Astrocyte (in vitro differentiated cells and primary cell): ENCODE measurements around the gene MDFIC. TPM values are rescaled to one million over a fixed set of nuclear protein-coding genes. Genes with fewer than 3 reads are reported as not detected.

ENCODE experiments used
- DNase-seq: peaks from one replicate; pipeline ENCODE4 v3.0.0-alpha.2; 2010; ENCODE audit warnings: low read depth
- FAIRE-seq: peaks from 2 replicates; lab custom pipeline; 2011; peaks lifted over from hg19 to GRCh38; lab: Jason Lieb, UNC
- H2AFZ ChIP-seq: 2 replicates; pipeline ENCODE4 v1.6.0; 2012; ENCODE audit warnings: low read depth, low read length, inconsistent platforms
- H3K27ac ChIP-seq: 2 replicates; pipeline ENCODE4 v1.5.1; 2011; ENCODE audit warnings: low read depth, low read length, inconsistent platforms
- H3K27me3 ChIP-seq: 2 replicates; pipeline ENCODE4 v1.6.0; 2011; ENCODE audit warnings: low read length, inconsistent platforms; ENCODE audit not compliant: insufficient read depth
- H3K36me3 ChIP-seq: 2 replicates; pipeline ENCODE4 v1.5.1; 2011; ENCODE audit warnings: low read length, inconsistent platforms; ENCODE audit not compliant: insufficient read depth
- H3K4me1 ChIP-seq: 2 replicates; pipeline ENCODE4 v1.5.1; 2011; ENCODE audit warnings: low read length, inconsistent platforms; ENCODE audit not compliant: insufficient read depth
- H3K4me2 ChIP-seq: 2 replicates; pipeline ENCODE4 v1.6.0; 2012; ENCODE audit warnings: low read length, inconsistent platforms
- H3K4me3 ChIP-seq: 2 replicates; pipeline ENCODE4 v1.5.1; 2011; ENCODE audit warnings: low read depth, mild to moderate bottlenecking, low read length, inconsistent platforms; ENCODE audit not compliant: insufficient read depth
- H3K79me2 ChIP-seq: 2 replicates; pipeline ENCODE4 v1.6.0; 2012; ENCODE audit warnings: mild to moderate bottlenecking, low read length, inconsistent platforms; ENCODE audit not compliant: insufficient read depth
- H3K9ac ChIP-seq: 2 replicates; pipeline ENCODE4 v1.6.0; 2012; ENCODE audit warnings: mild to moderate bottlenecking, low read length, inconsistent platforms
- H3K9me3 ChIP-seq: 2 replicates; pipeline ENCODE4 v1.5.1; 2012; ENCODE audit warnings: low read depth, mild to moderate bottlenecking, low read length, inconsistent platforms; ENCODE audit not compliant: insufficient read depth
- H4K20me1 ChIP-seq: 2 replicates; pipeline ENCODE4 v1.6.0; 2012; ENCODE audit warnings: low read length, inconsistent platforms; ENCODE audit not compliant: insufficient read depth
- H3K27ac Mint-ChIP-seq: one replicate; pipeline ENCODE4 v1.8.0; 2021; ENCODE audit warnings: mild to moderate bottlenecking, mixed read lengths; ENCODE audit not compliant: unreplicated experiment
- H3K27me3 Mint-ChIP-seq: one replicate; pipeline ENCODE4 v1.8.0; 2021; ENCODE audit warnings: low read depth, mixed read lengths; ENCODE audit not compliant: unreplicated experiment
- H3K36me3 Mint-ChIP-seq: one replicate; pipeline ENCODE4 v1.8.0; 2021; ENCODE audit warnings: low read depth, mixed read lengths; ENCODE audit not compliant: unreplicated experiment
- H3K4me1 Mint-ChIP-seq: one replicate; pipeline ENCODE4 v1.8.0; 2021; ENCODE audit warnings: low read depth, mixed read lengths; ENCODE audit not compliant: unreplicated experiment
- H3K4me3 Mint-ChIP-seq: one replicate; pipeline ENCODE4 v1.8.0; 2021; ENCODE audit warnings: mild to moderate bottlenecking, moderate library complexity, mixed read lengths; ENCODE audit not compliant: unreplicated experiment
- H3K9me3 Mint-ChIP-seq: one replicate; pipeline ENCODE4 v1.8.0; 2021; ENCODE audit warnings: mild to moderate bottlenecking, mixed read lengths; ENCODE audit not compliant: unreplicated experiment
- CTCF ChIP-seq: IDR thresholded peaks from 2 replicates; pipeline ENCODE4 v1.5.1; 2011; ENCODE audit warnings: low read depth, mild to moderate bottlenecking, inconsistent platforms, low read length, moderate library complexity; ENCODE audit not compliant: insufficient read depth
- EZH2 ChIP-seq: IDR thresholded peaks from 2 replicates; pipeline ENCODE4 v1.6.1; 2012; ENCODE audit warnings: mild to moderate bottlenecking, low read length, inconsistent platforms; ENCODE audit not compliant: insufficient read depth
- total RNA-seq: library from RNA; stranded (reverse); gene quantifications from 2 replicates; pipeline ENCODE4 v1.2.1, GENCODE V29; 2021

MDFIC gene
- total RNA-seq, 1 donor from 2014 or later: 20.3 TPM

GRCh38 chr7:115009139-115009538, 87.2 kb downstream of the MDFIC start:
- H3K4me3 Mint-ChIP-seq: no peak overlapping the region
- H3K9ac ChIP-seq: no peak overlapping the region
- H3K27ac ChIP-seq: no peak overlapping the region

DNA sequence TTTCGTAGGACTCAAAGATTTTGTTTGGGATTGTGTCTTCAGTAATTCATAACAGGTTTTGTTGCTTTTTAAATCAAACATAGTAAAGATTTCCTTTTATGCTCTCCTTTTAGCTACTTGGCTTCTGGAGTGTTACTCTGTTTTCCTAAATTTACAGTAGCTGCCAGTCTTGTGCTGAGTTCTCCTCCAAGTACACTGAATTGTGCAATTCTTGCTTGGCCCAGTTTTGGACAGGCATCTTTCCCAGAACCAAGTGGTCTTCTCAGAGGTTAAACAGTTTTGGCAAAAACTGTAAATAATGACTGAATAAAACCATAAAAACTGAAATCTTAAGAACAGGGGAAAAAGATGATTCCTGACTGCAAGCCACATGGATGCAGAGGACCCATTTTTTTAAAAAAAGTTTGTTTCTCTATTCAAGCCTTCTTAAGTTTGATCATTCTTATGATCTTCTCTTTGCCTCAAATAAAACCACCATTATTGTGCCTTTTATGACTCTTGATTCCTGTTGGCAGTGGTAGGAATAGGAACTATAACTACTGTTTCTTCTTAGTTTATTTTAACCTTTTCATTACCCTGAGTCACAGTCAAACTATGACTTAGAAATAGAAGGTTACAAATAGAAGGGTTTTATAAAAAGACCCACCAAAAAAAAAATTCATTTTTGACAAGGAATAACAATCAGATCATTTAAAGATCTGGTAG, 88.0 kb downstream of the MDFIC start:
- Histone ChIP-seq H3K79me2 (no peaks in the 10 kb centered on the region), H4K20me1 (peaks cover 11% of the 10 kb centered on the region), H3K27me3 (no peaks in the 10 kb centered on the region), H3K27ac (no peak overlapping the region), H3K36me3 (no peaks in the 10 kb centered on the region), H3K4me1 (peaks cover 6% of the 10 kb centered on the region), H3K9ac (no peak overlapping the region), H3K4me3 (no peak overlapping the region), H2AFZ (no peak overlapping the region), H3K9me3 (no peaks in the 10 kb centered on the region), H3K4me2 (no peak overlapping the region)
- peaks cover 6% of the 10 kb centered on the region for H3K4me1 Mint-ChIP-seq
- H3K27me3 Mint-ChIP-seq: no peaks in the 10 kb centered on the region
- DNase-seq (peak; percentile 36), FAIRE-seq (no peak)
- H3K9me3 Mint-ChIP-seq: no peaks in the 10 kb centered on the region
- no peak overlapping the region for H3K27ac Mint-ChIP-seq
- no peak overlapping the region for H3K4me3 Mint-ChIP-seq
- H3K36me3 Mint-ChIP-seq: no peaks in the 10 kb centered on the region
- TF ChIP-seq CTCF: no peak
- TF ChIP-seq EZH2: no peak

More at GRCh38 chr7:115009139-115009538, 87.2 kb downstream of the MDFIC start:
- peaks cover 6% of the 10 kb centered on the region for H3K4me1 Mint-ChIP-seq
- FAIRE-seq (peak; percentile 17), DNase-seq (peak; percentile 31)
- Histone ChIP-seq H3K36me3 (no peaks in the 10 kb centered on the region), H3K79me2 (no peaks in the 10 kb centered on the region), H2AFZ (no peak overlapping the region), H3K4me2 (peak overlapping the region; percentile 2), H3K4me3 (no peak overlapping the region), H3K27me3 (no peaks in the 10 kb centered on the region), H3K9me3 (no peaks in the 10 kb centered on the region), H4K20me1 (peaks cover 11% of the 10 kb centered on the region), H3K4me1 (peaks cover 6% of the 10 kb centered on the region)
- H3K27me3 Mint-ChIP-seq: no peaks in the 10 kb centered on the region
- TF ChIP-seq EZH2 (no peak), CTCF (no peak)
- no peak overlapping the region for H3K27ac Mint-ChIP-seq
- peaks cover 2% of the 10 kb centered on the region for H3K36me3 Mint-ChIP-seq
- no peaks in the 10 kb centered on the region for H3K9me3 Mint-ChIP-seq

GRCh38 chr7:115010441-115010820, 88.5 kb downstream of the MDFIC start:
- peaks cover 6% of the 10 kb centered on the region for H3K4me1 Mint-ChIP-seq
- no peak overlapping the region for H3K9ac ChIP-seq
- H3K27me3 Mint-ChIP-seq: no peaks in the 10 kb centered on the region
- no peak overlapping the region for H2AFZ ChIP-seq
- H3K4me3 Mint-ChIP-seq: no peak overlapping the region
- H3K4me3 ChIP-seq: no peak overlapping the region
- peaks cover 6% of the 10 kb centered on the region for H3K4me1 ChIP-seq
- H3K36me3 ChIP-seq: no peaks in the 10 kb centered on the region
- H3K36me3 Mint-ChIP-seq: no peaks in the 10 kb centered on the region
- H3K27ac ChIP-seq: no peak overlapping the region
- H3K79me2 ChIP-seq: no peaks in the 10 kb centered on the region
- H3K4me2 ChIP-seq: no peak overlapping the region
- H4K20me1 ChIP-seq: peaks cover 11% of the 10 kb centered on the region
- no peaks in the 10 kb centered on the region for H3K9me3 Mint-ChIP-seq
- no peak for TF ChIP-seq CTCF
- TF ChIP-seq EZH2: no peak
- FAIRE-seq (no peak), DNase-seq (no peak)
- no peaks in the 10 kb centered on the region for H3K9me3 ChIP-seq
- no peaks in the 10 kb centered on the region for H3K27me3 ChIP-seq
- no peak overlapping the region for H3K27ac Mint-ChIP-seq
